A549 (cell line): Measurements from ENCODE around the gene PREX1. TPM values are rescaled to one million over a fixed set of nuclear protein-coding genes. Genes with fewer than 3 reads are reported as not detected.

Source experiments
- ATAC-seq, 2 experiments: fragments of 200-7000 bp in 1 of 2; fragments of >200 bp in 1 of 2; cut with Nextera tagmentation in 1 of 2; cut with Tn5 transposase in 1 of 2; 3 replicates each; pipeline versions ENCODE4 v1.8.0 to v1.9.1; 2018 to 2020; ENCODE audit warnings: mild to moderate bottlenecking in 1 of 2, moderate library complexity in 1 of 2
- CTCF ChIA-PET: fragments of 300-600 bp; sonication (Branson Sonifier 250); formaldehyde crosslinking; extraction: SDS; loops from one replicate; lab custom pipeline; 2021; ENCODE audit warnings: antibody characterized with exemption, inconsistent platforms; lab: Yijun Ruan, JAX
- POLR2A ChIA-PET: fragments of 350-600 bp; formaldehyde crosslinking; extraction: SDS; loops from one replicate; lab custom pipeline; 2021; ENCODE audit warnings: antibody characterized with exemption, inconsistent platforms; lab: Yijun Ruan, JAX
- DNase-seq, 2 experiments: peaks; one replicate each; pipeline versions ENCODE4 v3.0.0 to v3.0.0-alpha.2; 2011 to 2016; ENCODE audit warnings: low read depth in 1 of 2, low spot score in 1 of 2
- FAIRE-seq: peaks from 2 replicates; lab custom pipeline; 2011; peaks lifted over from hg19 to GRCh38; lab: Jason Lieb, UNC
- H3K27ac ChIP-seq, 2 experiments: fragments of >200 bp; sonication (Bioruptor Twin); formaldehyde crosslinking; 3 replicates each; pipeline ENCODE4 v1.5.1; 2016 to 2017
- H3K4me1 ChIP-seq: fragments of >200 bp; sonication (Bioruptor Twin); formaldehyde crosslinking; 3 replicates; pipeline ENCODE4 v1.6.1; 2016
- H3K4me2 ChIP-seq: fragments of >200 bp; sonication (Bioruptor Twin); formaldehyde crosslinking; 3 replicates; pipeline ENCODE4 v1.6.1; 2016
- H3K4me3 ChIP-seq: fragments of >200 bp; sonication (Bioruptor Twin); formaldehyde crosslinking; 3 replicates; pipeline ENCODE4 v1.5.1; 2016
- H3K9me3 ChIP-seq: fragments of >200 bp; sonication (Bioruptor Twin); formaldehyde crosslinking; 3 replicates; pipeline ENCODE4 v1.6.1; 2016
- BCL3 ChIP-seq: fragments of >200 bp; sonication (Bioruptor Twin); formaldehyde crosslinking; IDR thresholded peaks from 3 replicates; pipeline ENCODE4 v1.6.1; 2016
- CBX2 ChIP-seq: fragments of 200-600 bp; sonication (generic); IDR thresholded peaks from 2 replicates; pipeline ENCODE4 v1.6.1; 2016; ENCODE audit warnings: low read depth, mild to moderate bottlenecking, borderline replicate concordance
- CBX8 ChIP-seq: fragments of 200-600 bp; sonication (generic); IDR thresholded peaks from 2 replicates; pipeline ENCODE4 v1.6.1; 2016
- CEBPB ChIP-seq, 2 experiments: fragments of >200 bp in 1 of 2; sonication (Bioruptor Twin) in 1 of 2; formaldehyde crosslinking in 1 of 2; IDR thresholded peaks; 2 replicates each; pipeline ENCODE4 v1.6.1; 2012 to 2016
- CHD2 ChIP-seq: fragments of 150-350 bp; IDR thresholded peaks from 2 replicates; pipeline ENCODE4 v1.6.1; 2014; ENCODE audit warnings: low read length; ENCODE audit not compliant: partially characterized antibody
- E2F6 ChIP-seq: IDR thresholded peaks from 2 replicates; pipeline ENCODE4 v1.6.1; 2012; ENCODE audit warnings: low read depth, borderline replicate concordance
- EHMT2 ChIP-seq: fragments of 200-600 bp; sonication (generic); IDR thresholded peaks from 2 replicates; pipeline ENCODE4 v1.6.1; 2016; ENCODE audit warnings: antibody characterized with exemption, low read depth, mild to moderate bottlenecking, moderate library complexity
- ESRRA ChIP-seq: fragments of 150-350 bp; IDR thresholded peaks from 2 replicates; pipeline ENCODE4 v1.6.1; 2014; ENCODE audit warnings: mild to moderate bottlenecking, low read length, borderline replicate concordance
- FOSL2 ChIP-seq, 2 experiments: fragments of 450-650 bp in 1 of 2; fragments of >200 bp in 1 of 2; sonication (Bioruptor Twin) in 1 of 2; formaldehyde crosslinking; IDR thresholded peaks; 2 replicates each; pipeline versions ENCODE4 v1.5.0 to v1.6.1; 2016 to 2020; ENCODE audit warnings: mild to moderate bottlenecking in 1 of 2, moderate library complexity in 1 of 2
- GATA3 ChIP-seq: IDR thresholded peaks from 2 replicates; pipeline ENCODE4 v1.6.1; 2012; ENCODE audit warnings: borderline replicate concordance
- HEYL ChIP-seq: fragments of 250-450 bp; sonication (Bioruptor Pico); IDR thresholded peaks from 2 replicates; pipeline ENCODE4 v1.8.0; 2021; ENCODE audit warnings: mild to moderate bottlenecking, moderate library complexity
- HOXB13 ChIP-seq: fragments of 250-450 bp; sonication (Bioruptor Pico); IDR thresholded peaks from 2 replicates; pipeline ENCODE4 v1.5.0; 2020; ENCODE audit warnings: low read depth, mild to moderate bottlenecking, moderate library complexity
- HOXB5 ChIP-seq: fragments of 250-450 bp; sonication (Bioruptor Pico); IDR thresholded peaks from 2 replicates; pipeline ENCODE4 v1.5.0; 2020; ENCODE audit warnings: mild to moderate bottlenecking, moderate library complexity
- JUN ChIP-seq, 2 experiments: fragments of >200 bp; sonication (Bioruptor Twin); formaldehyde crosslinking; IDR thresholded peaks; 2 replicates in 1 of 2; 3 replicates in 1 of 2; pipeline ENCODE4 v1.6.1; 2016 to 2017
- JUNB ChIP-seq: fragments of >200 bp; sonication (Bioruptor Twin); formaldehyde crosslinking; IDR thresholded peaks from 2 replicates; pipeline ENCODE4 v1.6.1; 2016
- KDM1A ChIP-seq: fragments of 200-600 bp; sonication (generic); IDR thresholded peaks from 2 replicates; pipeline ENCODE4 v1.6.1; 2016; ENCODE audit warnings: low read depth, mild to moderate bottlenecking
- MAFK ChIP-seq: fragments of 450-650 bp; IDR thresholded peaks from 2 replicates; pipeline ENCODE4 v1.6.1; 2014; ENCODE audit not compliant: partially characterized antibody
- MAZ ChIP-seq: fragments of 150-350 bp; IDR thresholded peaks from 2 replicates; pipeline ENCODE4 v1.6.1; 2014; ENCODE audit warnings: antibody characterized with exemption, low read depth, low read length, borderline replicate concordance
- NR3C1 ChIP-seq: fragments of >200 bp; sonication (Bioruptor Twin); formaldehyde crosslinking; IDR thresholded peaks from 3 replicates; pipeline ENCODE4 v1.6.1; 2017
- POLR2A ChIP-seq: IDR thresholded peaks from 2 replicates; pipeline ENCODE4 v1.6.1; 2012; ENCODE audit warnings: mild to moderate bottlenecking, low read length
- RAD21 ChIP-seq, 2 experiments: fragments of >200 bp in 1 of 2; sonication (Bioruptor Twin) in 1 of 2; formaldehyde crosslinking in 1 of 2; IDR thresholded peaks in 1 of 2; conservative IDR thresholded peaks in 1 of 2; 2 replicates in 1 of 2; 3 replicates in 1 of 2; pipeline ENCODE4 v1.6.1; 2012 to 2018; ENCODE audit warnings: inconsistent platforms in 1 of 2
- RARB ChIP-seq: fragments of 250-450 bp; sonication (Bioruptor Pico); IDR thresholded peaks from 2 replicates; pipeline ENCODE4 v1.8.0; 2021; ENCODE audit warnings: mild to moderate bottlenecking, moderate library complexity
- RFX5 ChIP-seq: fragments of 450-650 bp; IDR thresholded peaks from 2 replicates; pipeline ENCODE4 v1.7.1; 2014; ENCODE audit warnings: antibody characterized with exemption, mild to moderate bottlenecking, moderate library complexity
- RNF2 ChIP-seq: fragments of 200-600 bp; sonication (generic); IDR thresholded peaks from 2 replicates; pipeline ENCODE4 v1.6.1; 2016; ENCODE audit warnings: low read depth, mild to moderate bottlenecking, antibody characterized with exemption, moderate library complexity, borderline replicate concordance
- SREBF2 ChIP-seq: fragments of 450-650 bp; IDR thresholded peaks from 2 replicates; pipeline ENCODE4 v1.6.1; 2014; ENCODE audit warnings: mild to moderate bottlenecking, moderate library complexity
- TP53 ChIP-seq: fragments of 250-450 bp; sonication (Bioruptor Pico); IDR thresholded peaks from 2 replicates; pipeline ENCODE4 v1.5.0; 2021; ENCODE audit warnings: mild to moderate bottlenecking, moderate library complexity
- ZC3H11A ChIP-seq: fragments of 450-650 bp; IDR thresholded peaks from 2 replicates; pipeline ENCODE4 v1.6.1; 2014; ENCODE audit warnings: antibody characterized with exemption, mild to moderate bottlenecking
- ZFP36 ChIP-seq: fragments of 450-650 bp; IDR thresholded peaks from 2 replicates; pipeline ENCODE4 v1.6.1; 2014; ENCODE audit warnings: borderline replicate concordance; ENCODE audit not compliant: partially characterized antibody
- WGBS: methylation state at CpG from one replicate; pipeline ENCODE4 v1.1.6; 2017; ENCODE audit errors: missing lambda C conversion rate; 5-methylcytosine and 5-hydroxymethylcytosine counted together
- polyA plus RNA-seq, 4 experiments: library from polyadenylated mRNA; depleted of rRNA in 3 of 4; stranded (reverse); fragments of >200 nt; fragmentation: RNase III in 1 of 4; extraction: RNeasy Plus Mini Kit Qiagen cat#74134 plus additional on column Dnase treatment in 1 of 4; gene quantifications; 2 replicates in 3 of 4; 3 replicates in 1 of 4; pipeline ENCODE4 v1.2.3, GENCODE V29; 2011 to 2017
- TF ChIP-seq, protein P1 (sequence below): IDR thresholded peaks from 2 replicates; pipeline ENCODE4 v1.6.1; 2012
- TF ChIP-seq, protein P2 (sequence below): IDR thresholded peaks from 2 replicates; pipeline ENCODE4 v1.6.1; 2012

Gene PREX1
- polyA plus RNA-seq, 2 of the 4 experiments (the other 2 are of a cell fraction): 3.6 to 4.2 TPM

GRCh38 chr20:48849299-48849698 is 21.5 kb upstream of the PREX1 start:
- POLR2A ChIA-PET: interaction anchor here (0.7 to 1.0 kb wide), 2 partner anchors 21 to 23 kb away, joined by 3 to 4 read pairs; no protein-coding TSS in a partner anchor
- no peak for ATAC-seq

GRCh38 chr20:48847498-48848205 is 19.9 kb upstream of the PREX1 start:
- 81% methylated on average over 5 of the region's 5 CpGs for WGBS
- ChIA-PET POLR2A (no interaction called here), CTCF (interaction anchor here (0.6 kb wide), 1 partner anchor 1529 kb away, joined by 3 read pairs; no protein-coding TSS in a partner anchor)
- Histone ChIP-seq H3K4me2 (no peak overlapping the region), H3K4me1 (peaks cover 41% of the 10 kb centered on the region), H3K9me3 (no peaks in the 10 kb centered on the region), H3K27ac (no peak overlapping the region), H3K4me3 (no peak overlapping the region)
- FAIRE-seq: no peak
- TF ChIP-seq JUN (IDR thresholded peaks at IDR 0.05) (no peak), CBX2 (no peak)
- no peak for ATAC-seq
- DNase-seq: no peak

More at GRCh38 chr20:48849299-48849698, 21.5 kb upstream of the PREX1 start:
- DNase-seq: no peak
- Histone ChIP-seq H3K9me3 (no peaks in the 10 kb centered on the region), H3K4me3 (no peak overlapping the region), H3K4me2 (no peak overlapping the region), H3K27ac (no peak overlapping the region), H3K4me1 (peaks cover 44% of the 10 kb centered on the region)
- TF ChIP-seq SREBF2 (no peak), FOSL2 (IDR thresholded peaks at IDR 0.05) (no peak), FOSL2 (CRISPR knock-in tag; IDR thresholded peaks at IDR 0.05) (no peak), RARB (no peak), BCL3 (no peak), RAD21 (conservative IDR thresholded peaks at IDR 0.05 in 1 of 2, IDR thresholded peaks at IDR 0.05 in 1 of 2) (no peak), KDM1A (no peak), HOXB13 (CRISPR knock-in tag) (no peak), JUNB (no peak), GATA3 (no peak), CEBPB (IDR thresholded peaks at IDR 0.05) (no peak), CBX2 (no peak), POLR2A (no peak)
- FAIRE-seq: no peak
- WGBS: 72% methylated on average over 2 of the region's 2 CpGs
- CTCF ChIA-PET: interaction anchor here (1.5 kb wide), 1 partner anchor 56 kb away, joined by 12 read pairs; no protein-coding TSS in a partner anchor

- DNase-seq: peak in 1 of 2 experiments; percentile 54
- no peak for FAIRE-seq
- Histone ChIP-seq H3K4me1 (peaks cover 49% of the 10 kb centered on the region), H3K4me2 (peak overlapping the region; percentile 56), H3K27ac (peak overlapping the region; percentile 63 to 82), H3K9me3 (no peaks in the 10 kb centered on the region), H3K4me3 (no peak overlapping the region)
- WGBS: 21% methylated on average over 12 of the region's 12 CpGs
- ATAC-seq: peak; percentile 54 to 76; a peak in 5 of 6 replicates
- ChIA-PET CTCF (no interaction called here), POLR2A (interaction anchor here (2.3 kb wide), 1 partner anchor 19 kb away, joined by 17 read pairs; the partner anchor contains the start of gene PREX1)
- no peak for TF ChIP-seq ESRRA
- TF ChIP-seq ZC3H11A: no peak
- no peak for TF ChIP-seq HOXB5
- 0 out of 5 replicates have a peak, but pooled peaks of 1 of the 2 experiments have one; percentile 8 for TF ChIP-seq RAD21 (conservative IDR thresholded peaks at IDR 0.05 in 1 of 2, IDR thresholded peaks at IDR 0.05 in 1 of 2)
- TF ChIP-seq RNF2: no peak
- TF ChIP-seq ZFP36: peak; percentile 59
- TF ChIP-seq NR3C1: no peak
- TF ChIP-seq E2F6: peak; percentile 77
- no peak for TF ChIP-seq HEYL (CRISPR knock-in tag)
- TF ChIP-seq, protein P1, sequence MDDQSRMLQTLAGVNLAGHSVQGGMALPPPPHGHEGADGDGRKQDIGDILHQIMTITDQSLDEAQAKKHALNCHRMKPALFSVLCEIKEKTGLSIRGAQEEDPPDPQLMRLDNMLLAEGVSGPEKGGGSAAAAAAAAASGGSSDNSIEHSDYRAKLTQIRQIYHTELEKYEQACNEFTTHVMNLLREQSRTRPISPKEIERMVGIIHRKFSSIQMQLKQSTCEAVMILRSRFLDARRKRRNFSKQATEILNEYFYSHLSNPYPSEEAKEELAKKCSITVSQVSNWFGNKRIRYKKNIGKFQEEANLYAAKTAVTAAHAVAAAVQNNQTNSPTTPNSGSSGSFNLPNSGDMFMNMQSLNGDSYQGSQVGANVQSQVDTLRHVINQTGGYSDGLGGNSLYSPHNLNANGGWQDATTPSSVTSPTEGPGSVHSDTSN: no peak
- no peak for TF ChIP-seq EHMT2
- TF ChIP-seq CHD2: no peak
- TF ChIP-seq, protein P2, sequence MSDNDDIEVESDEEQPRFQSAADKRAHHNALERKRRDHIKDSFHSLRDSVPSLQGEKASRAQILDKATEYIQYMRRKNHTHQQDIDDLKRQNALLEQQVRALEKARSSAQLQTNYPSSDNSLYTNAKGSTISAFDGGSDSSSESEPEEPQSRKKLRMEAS: peak; percentile 93
- no peak for TF ChIP-seq JUN (IDR thresholded peaks at IDR 0.05)
- no peak for TF ChIP-seq RFX5
- no peak for TF ChIP-seq MAZ
- TF ChIP-seq RARB: no peak
- no peak for TF ChIP-seq CBX8
- no peak for TF ChIP-seq MAFK
- TF ChIP-seq TP53 (CRISPR knock-in tag): no peak
Observed at GRCh38 chr20:48846516-48847492, 19.0 kb upstream of the PREX1 start.
